HepG2 (cell line): ENCODE results near the gene CIROP. TPM values are rescaled to one million over a fixed set of nuclear protein-coding genes. Genes with fewer than 3 reads are reported as not detected.

Source experiments
- ARID2 ChIP-seq: sonication (generic); formaldehyde crosslinking; IDR thresholded peaks from 2 replicates; pipeline ENCODE4 v1.8.1; 2022; ENCODE audit warnings: mild to moderate bottlenecking, missing genetic modification reagents, borderline replicate concordance
- IRX3 ChIP-seq: sonication (generic); formaldehyde crosslinking; IDR thresholded peaks from 2 replicates; pipeline ENCODE4 v1.8.1; 2023; ENCODE audit warnings: mild to moderate bottlenecking, low read depth, missing genetic modification reagents, borderline replicate concordance
- NCOR1 ChIP-seq: fragments of 200-600 bp; sonication (generic); IDR thresholded peaks from 2 replicates; pipeline ENCODE4 v1.7.0; 2017; ENCODE audit warnings: antibody characterized with exemption, low read length, borderline replicate concordance
- NFIB ChIP-seq: sonication (generic); formaldehyde crosslinking; IDR thresholded peaks from 2 replicates; pipeline ENCODE4 v1.9.0; 2021; ENCODE audit warnings: missing genetic modification reagents, mild to moderate bottlenecking, borderline replicate concordance
- RAD21 ChIP-seq: fragments of 450-650 bp; formaldehyde crosslinking; IDR thresholded peaks from 2 replicates; pipeline ENCODE4 v1.5.0; 2020; ENCODE audit warnings: mild to moderate bottlenecking
- RCOR2 ChIP-seq: IDR thresholded peaks from 2 replicates; pipeline ENCODE4 v1.6.1; 2016; ENCODE audit warnings: missing biosample characterization, missing genetic modification reagents
- REL ChIP-seq: sonication (generic); formaldehyde crosslinking; conservative IDR thresholded peaks from 2 replicates; pipeline ENCODE4 v1.8.0; 2022; ENCODE audit warnings: mild to moderate bottlenecking, missing genetic modification reagents, moderate library complexity
- TSC22D2 ChIP-seq: sonication (generic); formaldehyde crosslinking; IDR thresholded peaks from 2 replicates; pipeline ENCODE4 v1.5.1; 2020; ENCODE audit warnings: missing genetic modification reagents, mild to moderate bottlenecking, borderline replicate concordance
- ZNF337 ChIP-seq: sonication (generic); formaldehyde crosslinking; IDR thresholded peaks from 2 replicates; pipeline ENCODE4 v1.5.1; 2020; ENCODE audit warnings: missing genetic modification reagents, low read depth, mild to moderate bottlenecking, borderline replicate concordance
- ZSCAN31 ChIP-seq: sonication (generic); formaldehyde crosslinking; IDR thresholded peaks from 2 replicates; pipeline ENCODE4 v1.5.0; 2020; ENCODE audit warnings: low read depth, mild to moderate bottlenecking, missing genetic modification reagents
- polyA plus RNA-seq, 8 experiments: library from polyadenylated mRNA; depleted of rRNA in 3 of 8; stranded (reverse) in 7 of 8; unstranded in 1 of 8; fragments of >200 nt; fragmentation: Illumina TruSeq in 4 of 8; extraction: Trizol in 4 of 8; gene quantifications; 2 replicates each; pipeline versions ENCODE4 v1.2.1 to v1.2.3, GENCODE V29; 2011 to 2016; ENCODE audit warnings: low read depth in 4 of 8, missing spikeins in 1 of 8, mixed read lengths in 1 of 8; ENCODE audit not compliant: insufficient read depth in 1 of 8
- total RNA-seq, 5 experiments: library from RNA; depleted of rRNA; stranded (reverse); fragments of >200 nt; fragmentation: Illumina TruSeq; extraction: Trizol; gene quantifications; 2 replicates each; pipeline ENCODE4 v1.2.3, GENCODE V29; 2016; ENCODE audit warnings: low read depth in 1 of 5
- TF ChIP-seq, protein P1 (sequence below): sonication (generic); formaldehyde crosslinking; IDR thresholded peaks from 2 replicates; pipeline ENCODE4 v1.8.1; 2023; ENCODE audit warnings: missing genetic modification reagents, mild to moderate bottlenecking, borderline replicate concordance
- TF ChIP-seq, protein P2 (sequence below): sonication (generic); IDR thresholded peaks from 2 replicates; pipeline ENCODE4 v1.6.1; 2016; ENCODE audit warnings: low read depth, borderline replicate concordance
- TF ChIP-seq, protein P3 (sequence below): IDR thresholded peaks from 2 replicates; pipeline ENCODE4 v1.6.1; 2016
- TF ChIP-seq, protein P4 (sequence below): fragments of 450-650 bp; IDR thresholded peaks from 2 replicates; pipeline ENCODE4 v1.6.1; 2017
- TF ChIP-seq, protein P5 (sequence below): sonication (generic); formaldehyde crosslinking; IDR thresholded peaks from 2 replicates; pipeline ENCODE4 v1.5.0; 2020; ENCODE audit warnings: missing genetic modification reagents
- TF ChIP-seq, protein P6 (sequence below): sonication (generic); formaldehyde crosslinking; IDR thresholded peaks from 2 replicates; pipeline ENCODE4 v1.5.0; 2020; ENCODE audit warnings: mild to moderate bottlenecking, missing genetic modification reagents
- TF ChIP-seq, protein P7 (sequence below): sonication (generic); formaldehyde crosslinking; IDR thresholded peaks from 2 replicates; pipeline ENCODE4 v1.4.0; 2020; ENCODE audit warnings: missing genetic modification reagents, borderline replicate concordance
- TF ChIP-seq, protein P8 (sequence below): sonication (generic); formaldehyde crosslinking; IDR thresholded peaks from 2 replicates; pipeline ENCODE4 v1.4.0; 2020; ENCODE audit warnings: missing genetic modification reagents

CIROP gene
- total and polyA plus RNA-seq, 2 of the 13 experiments (the other 11 are each of a cell fraction or from before 2014, with no cell fraction given) = 0.07 TPM; not detected in 1

DNA sequence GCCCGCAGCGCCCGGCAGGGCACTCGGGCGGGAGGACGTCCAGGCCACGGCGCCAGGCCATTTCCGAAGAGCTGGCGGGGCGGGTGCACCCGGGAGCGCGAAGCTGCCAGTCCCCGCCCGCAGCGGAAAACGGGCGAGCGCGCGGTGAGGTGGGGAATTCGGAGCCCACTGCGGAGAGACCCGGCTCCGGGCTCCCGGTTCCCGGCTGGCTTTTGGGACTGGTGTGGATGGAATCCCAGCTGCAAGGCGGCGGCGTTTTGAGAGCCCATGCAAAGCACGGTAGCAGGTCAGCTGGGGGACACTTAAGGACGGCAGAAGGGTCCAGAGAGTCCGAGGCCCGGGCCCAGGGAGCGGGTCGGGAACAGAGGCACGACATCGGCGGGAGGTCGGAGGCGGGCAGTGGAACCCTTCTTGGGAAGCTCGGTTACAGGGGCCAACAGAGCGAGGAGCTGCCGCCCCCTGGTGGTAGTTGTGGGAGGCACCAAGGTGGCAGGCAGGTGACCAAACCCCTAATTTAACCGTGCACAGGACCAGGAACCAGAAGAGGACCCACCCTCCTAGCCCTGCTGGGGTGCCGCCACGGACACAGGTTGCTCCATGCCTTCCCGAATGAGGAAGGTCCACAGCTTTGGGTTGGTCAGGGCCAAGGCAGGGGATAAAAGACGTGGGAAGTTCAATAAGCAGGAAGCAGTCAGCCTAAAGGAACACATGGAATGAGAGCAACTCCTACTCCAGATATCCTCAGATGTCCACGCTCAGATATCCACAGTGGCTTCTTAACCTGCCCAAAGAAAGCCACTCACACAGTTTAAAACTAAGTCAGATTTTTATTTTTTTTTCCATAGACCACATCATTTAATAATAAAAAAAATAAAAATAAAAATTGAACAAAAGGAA, 46.8 kb downstream of the CIROP start (continued):
- TF ChIP-seq ZNF337 = peak; percentile 43; the same call in 1 of the 2 replicates
- TF ChIP-seq, protein P1, sequence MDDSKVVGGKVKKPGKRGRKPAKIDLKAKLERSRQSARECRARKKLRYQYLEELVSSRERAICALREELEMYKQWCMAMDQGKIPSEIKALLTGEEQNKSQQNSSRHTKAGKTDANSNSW (CRISPR knock-in tag) = no peak; the same call in 1 of the 2 replicates
- TF ChIP-seq, protein P2, sequence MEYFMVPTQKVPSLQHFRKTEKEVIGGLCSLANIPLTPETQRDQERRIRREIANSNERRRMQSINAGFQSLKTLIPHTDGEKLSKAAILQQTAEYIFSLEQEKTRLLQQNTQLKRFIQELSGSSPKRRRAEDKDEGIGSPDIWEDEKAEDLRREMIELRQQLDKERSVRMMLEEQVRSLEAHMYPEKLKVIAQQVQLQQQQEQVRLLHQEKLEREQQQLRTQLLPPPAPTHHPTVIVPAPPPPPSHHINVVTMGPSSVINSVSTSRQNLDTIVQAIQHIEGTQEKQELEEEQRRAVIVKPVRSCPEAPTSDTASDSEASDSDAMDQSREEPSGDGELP = peak; percentile 2; the same call in 1 of the 2 replicates
- peak; percentile 92 for TF ChIP-seq ARID2 (CRISPR knock-in tag)
- TF ChIP-seq, protein P3, sequence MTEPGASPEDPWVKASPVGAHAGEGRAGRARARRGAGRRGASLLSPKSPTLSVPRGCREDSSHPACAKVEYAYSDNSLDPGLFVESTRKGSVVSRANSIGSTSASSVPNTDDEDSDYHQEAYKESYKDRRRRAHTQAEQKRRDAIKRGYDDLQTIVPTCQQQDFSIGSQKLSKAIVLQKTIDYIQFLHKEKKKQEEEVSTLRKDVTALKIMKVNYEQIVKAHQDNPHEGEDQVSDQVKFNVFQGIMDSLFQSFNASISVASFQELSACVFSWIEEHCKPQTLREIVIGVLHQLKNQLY (CRISPR knock-in tag) = no peak
- peak; percentile 90 for TF ChIP-seq ZSCAN31 (CRISPR knock-in tag)
- peak; percentile 25; the same call in 1 of the 2 replicates for TF ChIP-seq IRX3
- TF ChIP-seq, protein P4, sequence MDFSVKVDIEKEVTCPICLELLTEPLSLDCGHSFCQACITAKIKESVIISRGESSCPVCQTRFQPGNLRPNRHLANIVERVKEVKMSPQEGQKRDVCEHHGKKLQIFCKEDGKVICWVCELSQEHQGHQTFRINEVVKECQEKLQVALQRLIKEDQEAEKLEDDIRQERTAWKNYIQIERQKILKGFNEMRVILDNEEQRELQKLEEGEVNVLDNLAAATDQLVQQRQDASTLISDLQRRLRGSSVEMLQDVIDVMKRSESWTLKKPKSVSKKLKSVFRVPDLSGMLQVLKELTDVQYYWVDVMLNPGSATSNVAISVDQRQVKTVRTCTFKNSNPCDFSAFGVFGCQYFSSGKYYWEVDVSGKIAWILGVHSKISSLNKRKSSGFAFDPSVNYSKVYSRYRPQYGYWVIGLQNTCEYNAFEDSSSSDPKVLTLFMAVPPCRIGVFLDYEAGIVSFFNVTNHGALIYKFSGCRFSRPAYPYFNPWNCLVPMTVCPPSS = no peak
- TF ChIP-seq, protein P5, sequence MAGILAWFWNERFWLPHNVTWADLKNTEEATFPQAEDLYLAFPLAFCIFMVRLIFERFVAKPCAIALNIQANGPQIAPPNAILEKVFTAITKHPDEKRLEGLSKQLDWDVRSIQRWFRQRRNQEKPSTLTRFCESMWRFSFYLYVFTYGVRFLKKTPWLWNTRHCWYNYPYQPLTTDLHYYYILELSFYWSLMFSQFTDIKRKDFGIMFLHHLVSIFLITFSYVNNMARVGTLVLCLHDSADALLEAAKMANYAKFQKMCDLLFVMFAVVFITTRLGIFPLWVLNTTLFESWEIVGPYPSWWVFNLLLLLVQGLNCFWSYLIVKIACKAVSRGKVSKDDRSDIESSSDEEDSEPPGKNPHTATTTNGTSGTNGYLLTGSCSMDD = no peak
- no peak for TF ChIP-seq RCOR2 (CRISPR knock-in tag)
- TF ChIP-seq, protein P6, sequence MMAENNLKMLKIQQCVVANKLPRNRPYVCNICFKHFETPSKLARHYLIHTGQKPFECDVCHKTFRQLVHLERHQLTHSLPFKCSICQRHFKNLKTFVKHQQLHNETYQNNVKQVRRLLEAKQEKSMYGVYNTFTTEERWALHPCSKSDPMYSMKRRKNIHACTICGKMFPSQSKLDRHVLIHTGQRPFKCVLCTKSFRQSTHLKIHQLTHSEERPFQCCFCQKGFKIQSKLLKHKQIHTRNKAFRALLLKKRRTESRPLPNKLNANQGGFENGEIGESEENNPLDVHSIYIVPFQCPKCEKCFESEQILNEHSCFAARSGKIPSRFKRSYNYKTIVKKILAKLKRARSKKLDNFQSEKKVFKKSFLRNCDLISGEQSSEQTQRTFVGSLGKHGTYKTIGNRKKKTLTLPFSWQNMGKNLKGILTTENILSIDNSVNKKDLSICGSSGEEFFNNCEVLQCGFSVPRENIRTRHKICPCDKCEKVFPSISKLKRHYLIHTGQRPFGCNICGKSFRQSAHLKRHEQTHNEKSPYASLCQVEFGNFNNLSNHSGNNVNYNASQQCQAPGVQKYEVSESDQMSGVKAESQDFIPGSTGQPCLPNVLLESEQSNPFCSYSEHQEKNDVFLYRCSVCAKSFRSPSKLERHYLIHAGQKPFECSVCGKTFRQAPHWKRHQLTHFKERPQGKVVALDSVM (CRISPR knock-in tag) = peak; percentile 77
- peak; percentile 93; the same call in 1 of the 2 replicates for TF ChIP-seq REL (CRISPR knock-in tag)
- TF ChIP-seq NFIB (CRISPR knock-in tag) = no peak
- TF ChIP-seq, protein P7, sequence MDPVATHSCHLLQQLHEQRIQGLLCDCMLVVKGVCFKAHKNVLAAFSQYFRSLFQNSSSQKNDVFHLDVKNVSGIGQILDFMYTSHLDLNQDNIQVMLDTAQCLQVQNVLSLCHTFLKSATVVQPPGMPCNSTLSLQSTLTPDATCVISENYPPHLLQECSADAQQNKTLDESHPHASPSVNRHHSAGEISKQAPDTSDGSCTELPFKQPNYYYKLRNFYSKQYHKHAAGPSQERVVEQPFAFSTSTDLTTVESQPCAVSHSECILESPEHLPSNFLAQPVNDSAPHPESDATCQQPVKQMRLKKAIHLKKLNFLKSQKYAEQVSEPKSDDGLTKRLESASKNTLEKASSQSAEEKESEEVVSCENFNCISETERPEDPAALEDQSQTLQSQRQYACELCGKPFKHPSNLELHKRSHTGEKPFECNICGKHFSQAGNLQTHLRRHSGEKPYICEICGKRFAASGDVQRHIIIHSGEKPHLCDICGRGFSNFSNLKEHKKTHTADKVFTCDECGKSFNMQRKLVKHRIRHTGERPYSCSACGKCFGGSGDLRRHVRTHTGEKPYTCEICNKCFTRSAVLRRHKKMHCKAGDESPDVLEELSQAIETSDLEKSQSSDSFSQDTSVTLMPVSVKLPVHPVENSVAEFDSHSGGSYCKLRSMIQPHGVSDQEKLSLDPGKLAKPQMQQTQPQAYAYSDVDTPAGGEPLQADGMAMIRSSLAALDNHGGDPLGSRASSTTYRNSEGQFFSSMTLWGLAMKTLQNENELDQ (CRISPR knock-in tag) = no peak
- TF ChIP-seq NCOR1 = no peak
- peak; percentile 93; the same call in 1 of the 2 replicates for TF ChIP-seq TSC22D2 (CRISPR knock-in tag)
- TF ChIP-seq, protein P8, sequence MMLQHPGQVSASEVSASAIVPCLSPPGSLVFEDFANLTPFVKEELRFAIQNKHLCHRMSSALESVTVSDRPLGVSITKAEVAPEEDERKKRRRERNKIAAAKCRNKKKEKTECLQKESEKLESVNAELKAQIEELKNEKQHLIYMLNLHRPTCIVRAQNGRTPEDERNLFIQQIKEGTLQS (CRISPR knock-in tag) = 0 out of 2 replicates have a peak, but pooled peaks have one; percentile 43
- TF ChIP-seq RAD21 (CRISPR knock-in tag) = peak; percentile 98
